Ishikawa (cell line): Measurements from ENCODE around the gene PGM1.

Source experiments
- CEBPB ChIP-seq: IDR thresholded peaks from 2 replicates; pipeline ENCODE4 v1.6.1; 2012
- CREB1 ChIP-seq: IDR thresholded peaks from 2 replicates; pipeline ENCODE4 v1.6.1; 2012; ENCODE audit warnings: low read depth
- EGR1 ChIP-seq: IDR thresholded peaks from 2 replicates; pipeline ENCODE4 v1.6.1; 2012
- EP300 ChIP-seq: IDR thresholded peaks from 2 replicates; pipeline ENCODE4 v1.6.1; 2012; ENCODE audit warnings: borderline replicate concordance
- FOXM1 ChIP-seq: IDR thresholded peaks from 2 replicates; pipeline ENCODE4 v1.6.1; 2012; ENCODE audit warnings: low read depth, borderline replicate concordance
- MAX ChIP-seq: IDR thresholded peaks from 2 replicates; pipeline ENCODE4 v1.6.1; 2012
- NFIC ChIP-seq: IDR thresholded peaks from 2 replicates; pipeline ENCODE4 v1.6.1; 2012
- RAD21 ChIP-seq: IDR thresholded peaks from 2 replicates; pipeline ENCODE4 v1.6.1; 2012; ENCODE audit warnings: low read depth
- REST ChIP-seq: IDR thresholded peaks from 2 replicates; pipeline ENCODE4 v1.6.1; 2012; ENCODE audit warnings: low read depth, mild to moderate bottlenecking
- TAF1 ChIP-seq: IDR thresholded peaks from 2 replicates; pipeline ENCODE4 v1.6.1; 2012; ENCODE audit warnings: low read depth, mild to moderate bottlenecking
- TCF12 ChIP-seq: IDR thresholded peaks from 2 replicates; pipeline ENCODE4 v1.6.1; 2012; ENCODE audit warnings: low read depth
- TEAD4 ChIP-seq: IDR thresholded peaks from 2 replicates; pipeline ENCODE4 v1.6.1; 2012
- USF1 ChIP-seq: IDR thresholded peaks from 2 replicates; pipeline ENCODE4 v1.6.1; 2012
- YY1 ChIP-seq: IDR thresholded peaks from 2 replicates; pipeline ENCODE4 v1.6.1; 2012; ENCODE audit warnings: low read depth
- ZBTB7A ChIP-seq: IDR thresholded peaks from 2 replicates; pipeline ENCODE4 v1.6.1; 2012; ENCODE audit warnings: low read depth

Gene PGM1

GRCh38 chr1:63633281-63633680, 40.1 kb downstream of the PGM1 start:
- no peak for TF ChIP-seq MAX
- no peak for TF ChIP-seq TEAD4
- no peak for TF ChIP-seq CREB1
- TF ChIP-seq NFIC, result no peak
- TF ChIP-seq TAF1, result no peak

GRCh38 chr1:63634471-63634870, 41.3 kb downstream of the PGM1 start:
- TF ChIP-seq REST, result no peak
- no peak for TF ChIP-seq CEBPB
- TF ChIP-seq ZBTB7A, result no peak
- peak; percentile 98 for TF ChIP-seq TEAD4
- TF ChIP-seq TAF1, result no peak
- no peak for TF ChIP-seq YY1
- TF ChIP-seq NFIC, result peak; percentile 58; the same call in 1 of the 2 replicates
- TF ChIP-seq RAD21, result no peak; the same call in 1 of the 2 replicates
- peak; percentile 87 for TF ChIP-seq EP300
- TF ChIP-seq USF1, result no peak
- TF ChIP-seq MAX, result peak; percentile 61
- peak; percentile 57 for TF ChIP-seq TCF12
- TF ChIP-seq FOXM1, result peak; percentile 79; the same call in 1 of the 2 replicates
- TF ChIP-seq CREB1, result no peak
- TF ChIP-seq EGR1, result no peak

GRCh38 chr1:63635681-63636080, 42.5 kb downstream of the PGM1 start:
- TF ChIP-seq USF1, result no peak
- TF ChIP-seq TAF1, result no peak
- TF ChIP-seq YY1, result no peak
- no peak for TF ChIP-seq MAX
- TF ChIP-seq NFIC, result no peak
- no peak for TF ChIP-seq FOXM1
- no peak for TF ChIP-seq RAD21

- TF ChIP-seq RAD21 (no peak), MAX (no peak), TAF1 (no peak), CEBPB (no peak), CREB1 (no peak), ZBTB7A (no peak), YY1 (no peak), FOXM1 (no peak), REST (no peak), NFIC (no peak), TEAD4 (no peak), USF1 (no peak), EGR1 (no peak), TCF12 (no peak), EP300 (no peak)
Observed at GRCh38 chr1:63636192-63637105, 43.2 kb downstream of the PGM1 start.

- TF ChIP-seq CREB1, result no peak
- TF ChIP-seq USF1, result no peak
- no peak for TF ChIP-seq YY1
- TF ChIP-seq REST, result no peak
Observed at GRCh38 chr1:63638471-63638870, 45.3 kb downstream of the PGM1 start.
